ENCODE data around the gene DENND2C. TPM values are rescaled to one million over a fixed set of nuclear protein-coding genes. Genes with fewer than 3 reads are reported as not detected.
"Not testable (repeated sequence)": the region's sequence is repeated elsewhere in the genome, so short reads cannot be mapped to it uniquely, and the experiment has no call there.

The DENND2C gene
- total RNA-seq, 1 donor from 2014 or later, result 0.79 TPM

DNA sequence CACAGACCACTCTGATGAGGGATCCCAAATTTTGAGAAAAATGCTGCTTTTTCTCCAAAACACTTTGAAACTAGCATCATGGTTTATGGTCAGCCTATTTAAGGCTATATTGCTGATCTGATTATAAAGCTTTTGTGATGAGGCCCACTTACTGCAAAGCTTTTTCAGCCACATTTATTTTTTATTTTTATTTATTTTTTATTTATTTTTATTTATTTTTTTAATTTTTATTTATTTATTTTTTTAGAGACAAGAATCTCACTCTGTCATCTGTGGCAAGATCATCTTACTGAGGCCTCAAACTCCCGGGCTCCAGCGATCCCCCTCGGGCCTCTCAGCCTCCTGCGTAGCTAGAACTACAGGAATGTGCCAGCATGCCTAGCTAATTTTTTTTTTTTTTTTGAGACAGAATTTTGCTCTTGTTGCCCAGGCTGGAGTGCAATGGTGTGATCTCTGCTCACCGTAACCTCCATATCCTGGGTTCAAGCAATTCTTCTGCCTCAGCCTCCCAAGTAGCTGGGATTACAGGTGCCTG is 83.3 kb downstream of the DENND2C start:
- H3K4me3 Mint-ChIP-seq, result no peak overlapping the region
- TF ChIP-seq, protein P1, sequence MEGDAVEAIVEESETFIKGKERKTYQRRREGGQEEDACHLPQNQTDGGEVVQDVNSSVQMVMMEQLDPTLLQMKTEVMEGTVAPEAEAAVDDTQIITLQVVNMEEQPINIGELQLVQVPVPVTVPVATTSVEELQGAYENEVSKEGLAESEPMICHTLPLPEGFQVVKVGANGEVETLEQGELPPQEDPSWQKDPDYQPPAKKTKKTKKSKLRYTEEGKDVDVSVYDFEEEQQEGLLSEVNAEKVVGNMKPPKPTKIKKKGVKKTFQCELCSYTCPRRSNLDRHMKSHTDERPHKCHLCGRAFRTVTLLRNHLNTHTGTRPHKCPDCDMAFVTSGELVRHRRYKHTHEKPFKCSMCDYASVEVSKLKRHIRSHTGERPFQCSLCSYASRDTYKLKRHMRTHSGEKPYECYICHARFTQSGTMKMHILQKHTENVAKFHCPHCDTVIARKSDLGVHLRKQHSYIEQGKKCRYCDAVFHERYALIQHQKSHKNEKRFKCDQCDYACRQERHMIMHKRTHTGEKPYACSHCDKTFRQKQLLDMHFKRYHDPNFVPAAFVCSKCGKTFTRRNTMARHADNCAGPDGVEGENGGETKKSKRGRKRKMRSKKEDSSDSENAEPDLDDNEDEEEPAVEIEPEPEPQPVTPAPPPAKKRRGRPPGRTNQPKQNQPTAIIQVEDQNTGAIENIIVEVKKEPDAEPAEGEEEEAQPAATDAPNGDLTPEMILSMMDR (conservative IDR thresholded peaks at IDR 0.05), result no peak
- no peaks in the 10 kb centered on the region for H3K36me3 Mint-ChIP-seq (ENCODE audit: low read depth)
- peaks cover 24% of the 10 kb centered on the region for H3K27me3 Mint-ChIP-seq (ENCODE audit: low read depth)
- DNase-seq (ENCODE audit: low read depth, low spot score), result no peak
- H3K27ac Mint-ChIP-seq (ENCODE audit: unreplicated experiment), result no peak overlapping the region
- peaks cover 13% of the 10 kb centered on the region for H3K4me1 Mint-ChIP-seq
- H3K9me3 Mint-ChIP-seq, result no peaks in the 10 kb centered on the region

DNA sequence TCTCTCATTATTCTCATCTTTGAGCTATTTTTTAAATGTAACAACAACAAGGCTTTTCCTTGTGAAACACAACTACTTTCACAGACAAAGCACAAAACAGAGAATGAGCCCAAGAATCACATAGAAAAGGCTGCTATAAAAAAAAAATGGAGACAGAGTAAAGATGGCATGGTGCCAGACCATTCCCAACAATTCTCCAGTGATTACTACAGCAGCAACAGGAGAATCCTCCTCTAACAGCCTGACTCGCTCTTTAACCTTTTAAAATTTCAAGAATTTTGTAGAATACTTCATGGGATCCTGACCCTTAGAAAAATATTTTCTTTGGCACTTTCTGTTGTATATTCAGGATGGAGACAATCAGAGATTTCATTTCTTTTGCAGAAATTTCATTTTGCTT is 84.6 kb downstream of the DENND2C start:
- H3K27me3 Mint-ChIP-seq (ENCODE audit: low read depth), result peaks cover 24% of the 10 kb centered on the region
- no peaks in the 10 kb centered on the region for H3K9me3 Mint-ChIP-seq
- no peak for DNase-seq (ENCODE audit: low read depth, low spot score)
- H3K36me3 Mint-ChIP-seq (ENCODE audit: low read depth), result no peaks in the 10 kb centered on the region
- no peak overlapping the region for H3K4me3 Mint-ChIP-seq
- no peak overlapping the region for H3K27ac Mint-ChIP-seq (ENCODE audit: unreplicated experiment)
- TF ChIP-seq, protein P1 (conservative IDR thresholded peaks at IDR 0.05), result no peak
- H3K4me1 Mint-ChIP-seq, result peaks cover 25% of the 10 kb centered on the region

DNA sequence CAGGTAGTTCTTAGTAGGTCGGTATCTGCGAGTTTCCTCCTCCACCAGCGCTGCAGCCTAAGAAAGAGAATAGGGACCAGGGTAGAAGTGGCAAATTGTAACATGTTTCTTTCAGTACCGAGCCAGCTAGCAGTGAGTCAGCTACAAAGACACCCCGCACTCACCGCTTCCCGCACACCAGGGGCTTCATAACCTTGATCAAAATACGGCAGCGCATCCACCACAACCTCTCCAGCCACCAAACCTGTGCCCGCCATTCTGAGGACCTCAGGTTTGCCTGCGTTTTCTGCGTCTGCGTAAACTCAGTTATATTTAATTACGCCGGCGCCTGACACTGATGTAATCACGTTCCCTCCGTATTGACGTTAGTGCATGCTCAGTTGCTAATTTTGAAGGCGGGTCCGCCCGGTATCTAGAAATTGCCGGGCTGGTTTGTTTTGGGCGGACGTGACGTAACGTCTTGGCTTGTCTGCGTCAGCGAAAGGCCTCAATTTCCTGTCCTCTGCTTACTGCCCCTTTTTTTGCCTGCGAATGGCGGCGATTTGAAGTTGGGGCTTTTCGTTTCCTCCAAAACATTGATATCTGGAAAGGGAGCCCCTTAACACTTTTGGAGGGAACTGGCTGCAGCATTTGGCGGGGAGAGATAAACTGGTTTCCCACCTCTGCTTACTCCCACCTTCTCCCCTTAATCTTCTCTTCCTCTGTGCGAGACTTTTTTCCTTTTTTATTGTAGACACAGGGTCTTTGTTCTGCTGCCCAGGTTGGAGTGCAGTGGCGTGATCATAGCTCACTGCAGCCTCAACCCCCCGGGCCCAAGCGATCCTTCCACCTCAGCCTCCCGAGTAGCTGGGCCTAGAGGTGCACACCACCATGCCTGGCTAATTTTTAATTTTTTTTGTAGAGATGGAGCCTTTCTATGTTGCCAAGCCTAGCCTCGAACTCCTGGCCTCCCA is 88.2 kb downstream of the DENND2C start, which contains the start of gene BCAS2:
Gene BCAS2 (minus strand): TSS at position 281 of the 953 bp plus-strand sequence. CDS start 24 bp downstream, at position 257.
- DNase-seq (ENCODE audit: low read depth, low spot score), result peak; percentile 84
- TF ChIP-seq, protein P1 (conservative IDR thresholded peaks at IDR 0.05), result no peak
- no peaks in the 10 kb centered on the region for H3K9me3 Mint-ChIP-seq
- peak within 1 kb of the TSS; percentile 99 for H3K27ac Mint-ChIP-seq (ENCODE audit: unreplicated experiment)
- peaks cover 32% of the 10 kb centered on the region for H3K4me1 Mint-ChIP-seq
- H3K4me3 Mint-ChIP-seq, result peak within 1 kb of the TSS; percentile 97
- H3K36me3 Mint-ChIP-seq (ENCODE audit: low read depth), result peaks cover 6% of the 10 kb centered on the region
- H3K27me3 Mint-ChIP-seq (ENCODE audit: low read depth), result peaks cover 9% of the 10 kb centered on the region

DNA sequence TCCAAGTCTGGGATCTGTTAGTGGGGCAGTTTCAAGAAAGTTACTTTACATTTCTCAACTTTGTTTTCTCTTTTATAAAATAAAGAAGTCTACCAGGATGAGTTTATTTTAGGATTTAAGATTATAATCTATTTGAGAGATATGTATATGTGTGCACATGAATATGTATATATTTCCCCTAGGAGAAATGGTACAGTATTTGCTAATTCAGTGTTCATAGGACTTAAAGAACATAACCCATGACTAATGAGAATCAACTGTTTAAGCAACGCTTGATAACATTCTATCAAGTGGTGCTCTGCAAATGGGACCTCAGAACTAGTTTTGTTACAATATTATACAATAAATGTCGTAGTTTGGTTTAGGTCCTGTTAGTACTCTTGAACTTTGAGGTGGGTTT is 95.5 kb downstream of the DENND2C start:
- no peak for DNase-seq (ENCODE audit: low read depth, low spot score)
- TF ChIP-seq, protein P1 (conservative IDR thresholded peaks at IDR 0.05), result no peak
- Mint-ChIP-seq H3K4me1 (peaks cover 6% of the 10 kb centered on the region), H3K27ac (ENCODE audit: unreplicated experiment) (no peak overlapping the region), H3K9me3 (no peaks in the 10 kb centered on the region), H3K4me3 (no peak overlapping the region), H3K27me3 (ENCODE audit: low read depth) (no peaks in the 10 kb centered on the region), H3K36me3 (ENCODE audit: low read depth) (peaks cover 14% of the 10 kb centered on the region)

DNA sequence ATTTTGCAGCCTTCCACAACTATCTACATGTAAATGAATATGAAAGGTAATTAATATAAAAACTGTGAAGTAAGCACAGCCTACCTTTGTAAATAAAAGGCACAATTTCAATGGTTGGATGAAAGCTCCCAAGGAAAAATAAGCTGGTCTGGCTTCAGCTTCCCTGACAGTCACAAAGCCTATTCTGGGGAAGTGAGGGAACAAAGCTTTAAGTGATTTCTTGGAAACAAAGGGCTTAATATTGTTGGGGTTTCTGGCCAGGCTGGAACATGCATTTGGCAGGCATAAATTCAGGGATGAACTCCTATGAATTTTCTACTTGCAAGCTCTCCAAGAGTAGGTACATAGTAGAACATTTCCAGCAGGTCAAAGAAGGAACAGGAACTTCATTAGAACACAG is 105.7 kb downstream of the DENND2C start:
- H3K4me3 Mint-ChIP-seq, result no peak overlapping the region
- peaks cover 38% of the 10 kb centered on the region for H3K36me3 Mint-ChIP-seq (ENCODE audit: low read depth)
- no peaks in the 10 kb centered on the region for H3K4me1 Mint-ChIP-seq
- TF ChIP-seq, protein P1 (conservative IDR thresholded peaks at IDR 0.05), result no peak
- H3K9me3 Mint-ChIP-seq, result peaks cover 3% of the 10 kb centered on the region
- no peak overlapping the region for H3K27ac Mint-ChIP-seq (ENCODE audit: unreplicated experiment)
- no peak for DNase-seq (ENCODE audit: low read depth, low spot score)
- no peaks in the 10 kb centered on the region for H3K27me3 Mint-ChIP-seq (ENCODE audit: low read depth)

DNA sequence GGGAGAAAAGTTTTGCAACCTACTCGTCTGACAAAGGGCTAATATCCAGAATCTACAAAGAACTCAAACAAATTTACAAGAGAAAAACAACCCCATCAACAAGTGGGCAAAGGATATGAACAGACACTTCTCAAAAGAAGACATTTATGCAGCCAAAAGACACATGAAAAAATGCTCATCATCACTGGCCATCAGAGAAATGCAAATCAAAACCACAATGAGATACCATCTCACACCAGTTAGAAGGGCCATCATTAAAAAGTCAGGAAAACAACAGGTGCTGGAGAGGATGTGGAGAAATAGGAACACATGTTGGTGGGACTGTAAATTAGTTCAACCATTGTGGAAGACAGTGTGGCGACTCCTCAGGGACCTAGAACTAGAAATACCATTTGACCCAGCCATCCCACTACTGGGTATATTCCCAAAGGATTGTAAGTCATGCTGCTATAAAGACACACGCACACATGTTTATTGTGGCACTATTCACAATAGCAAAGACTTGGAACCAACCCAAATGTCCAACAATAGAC is 106.8 kb downstream of the DENND2C start:
- H3K4me1 Mint-ChIP-seq; H3K9me3 Mint-ChIP-seq; DNase-seq (ENCODE audit: low read depth, low spot score); H3K27me3 Mint-ChIP-seq (ENCODE audit: low read depth); H3K4me3 Mint-ChIP-seq: not testable (repeated sequence)
- H3K27ac Mint-ChIP-seq (ENCODE audit: unreplicated experiment), result peak overlapping the region; percentile 50
- H3K36me3 Mint-ChIP-seq (ENCODE audit: low read depth), result peaks cover 34% of the 10 kb centered on the region

Measured in neural crest cell (in vitro differentiated cells).